Muscle of arm (tissue), 14 donors: ENCODE data around the gene INPP5D. TPM values are rescaled to one million over a fixed set of nuclear protein-coding genes. Genes with fewer than 3 reads are reported as not detected.
"Not testable (repeated sequence)": the region's sequence is repeated elsewhere in the genome, so short reads cannot be mapped to it uniquely, and the experiment has no call there.

Source experiments
- DNase-seq: peaks from one replicate; pipeline ENCODE4 v3.0.0-alpha.2; 2013
- long read RNA-seq, 11 donors: transcript quantifications; one replicate each; lab custom pipeline, GENCODE V29; 2026
- polyA plus RNA-seq, 12 donors: library from polyadenylated mRNA; unstranded; fragments of 120-200 nt; gene quantifications; one replicate each; pipeline ENCODE4 v1.2.1, GENCODE V29; 2013; ENCODE audit not compliant: insufficient read length in 12 of 12

INPP5D gene
- 10 to 100 TPM in 2 of 12 donors, 1 to 10 TPM in 9, not detected in 1; 5.0 to 26.1 (median 7.1) TPM for polyA plus RNA-seq
- long read RNA-seq, donor 1, result 0 reads
- long read RNA-seq, donor 2, result 0 reads
- long read RNA-seq, donor 3, result 0 reads
- long read RNA-seq, donor 4, result 0 reads
- long read RNA-seq, donor 5, result 0 reads
- long read RNA-seq, donor 6, result 0 reads
- long read RNA-seq, donor 7, result 0 reads
- long read RNA-seq, donor 8, full-length matches to known transcripts, result 1 of 1 reads
- long read RNA-seq, donor 8, partial matches to known transcripts, result 0 of 1 reads
- long read RNA-seq, donor 8, other reads (novel, unspliced or antisense), result 0 of 1 reads
- long read RNA-seq, donor 9, result 0 reads
- long read RNA-seq, donor 10, result 0 reads
- long read RNA-seq, donor 11, result 0 reads

GRCh38 chr2:233059797-233060500, at the start of gene INPP5D:
INPP5D (plus strand) TSS chr2:233060342; CDS start chr2:233060479, 137 bp downstream.
- DNase-seq, result no peak

GRCh38 chr2:233010569-233011267, 49.4 kb upstream of the INPP5D start:
- DNase-seq, result no peak

- DNase-seq, result no peak
Observed at GRCh38 chr2:233011268-233011650, 48.9 kb upstream of the INPP5D start.

GRCh38 chr2:233011702-233012131, 48.4 kb upstream of the INPP5D start:
- no peak for DNase-seq

- DNase-seq, result no peak
Observed at GRCh38 chr2:233012301-233012971, 47.7 kb upstream of the INPP5D start.

GRCh38 chr2:233013027-233013461, 47.1 kb upstream of the INPP5D start, which contains the start of gene NGEF:
NGEF (minus strand) TSS chr2:233013256; CDS start chr2:232974890, 38,366 bp downstream.
- DNase-seq, result no peak

- DNase-seq, result no peak
Observed at GRCh38 chr2:233013650-233014049, 46.5 kb upstream of the INPP5D start.

- no peak for DNase-seq
Observed at GRCh38 chr2:233015019-233015645, 45.0 kb upstream of the INPP5D start.

GRCh38 chr2:233017947-233018346, 42.2 kb upstream of the INPP5D start:
- DNase-seq, result no peak

GRCh38 chr2:233019610-233020009, 40.5 kb upstream of the INPP5D start:
- not testable (repeated sequence) for DNase-seq

- no peak for DNase-seq
Observed at GRCh38 chr2:233020454-233020853, 39.7 kb upstream of the INPP5D start.

GRCh38 chr2:233021771-233022170, 38.4 kb upstream of the INPP5D start:
- DNase-seq, result no peak

- DNase-seq, result no peak
Observed at GRCh38 chr2:233022561-233022960, 37.6 kb upstream of the INPP5D start.

GRCh38 chr2:233023007-233023760, 37.0 kb upstream of the INPP5D start:
- DNase-seq, result no peak

- no peak for DNase-seq
Observed at GRCh38 chr2:233023761-233024410, 36.3 kb upstream of the INPP5D start.

- no peak for DNase-seq
Observed at GRCh38 chr2:233025706-233026105, 34.4 kb upstream of the INPP5D start.

GRCh38 chr2:233026198-233026813, 33.8 kb upstream of the INPP5D start:
- no peak for DNase-seq

GRCh38 chr2:233029321-233029720, 30.8 kb upstream of the INPP5D start:
- DNase-seq, result no peak
